ENCODE data around the gene ADM2.

ADM2 gene

GRCh38 chr22:50467773-50468440, 13.4 kb upstream of the ADM2 start:
- H3K79me2 ChIP-seq (ENCODE audit: control insufficient read depth, low read length) = peaks cover 68% of the 10 kb centered on the region
- H3K4me2 ChIP-seq (ENCODE audit: low read length) = peak overlapping the region; percentile 97
- no peak for TF ChIP-seq EZH2phosphoT487 (IDR thresholded peaks at IDR 0.05; ENCODE audit: borderline replicate concordance, low read length)
- TF ChIP-seq, protein P1, sequence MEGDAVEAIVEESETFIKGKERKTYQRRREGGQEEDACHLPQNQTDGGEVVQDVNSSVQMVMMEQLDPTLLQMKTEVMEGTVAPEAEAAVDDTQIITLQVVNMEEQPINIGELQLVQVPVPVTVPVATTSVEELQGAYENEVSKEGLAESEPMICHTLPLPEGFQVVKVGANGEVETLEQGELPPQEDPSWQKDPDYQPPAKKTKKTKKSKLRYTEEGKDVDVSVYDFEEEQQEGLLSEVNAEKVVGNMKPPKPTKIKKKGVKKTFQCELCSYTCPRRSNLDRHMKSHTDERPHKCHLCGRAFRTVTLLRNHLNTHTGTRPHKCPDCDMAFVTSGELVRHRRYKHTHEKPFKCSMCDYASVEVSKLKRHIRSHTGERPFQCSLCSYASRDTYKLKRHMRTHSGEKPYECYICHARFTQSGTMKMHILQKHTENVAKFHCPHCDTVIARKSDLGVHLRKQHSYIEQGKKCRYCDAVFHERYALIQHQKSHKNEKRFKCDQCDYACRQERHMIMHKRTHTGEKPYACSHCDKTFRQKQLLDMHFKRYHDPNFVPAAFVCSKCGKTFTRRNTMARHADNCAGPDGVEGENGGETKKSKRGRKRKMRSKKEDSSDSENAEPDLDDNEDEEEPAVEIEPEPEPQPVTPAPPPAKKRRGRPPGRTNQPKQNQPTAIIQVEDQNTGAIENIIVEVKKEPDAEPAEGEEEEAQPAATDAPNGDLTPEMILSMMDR (IDR thresholded peaks at IDR 0.05; ENCODE audit: low read depth, low read length, poor library complexity, severe bottlenecking) = no peak
- peaks cover 89% of the 10 kb centered on the region for H3K36me3 ChIP-seq (ENCODE audit: control insufficient read depth, low read length)
- no peaks in the 10 kb centered on the region for H3K9me2 ChIP-seq (replicated peaks; ENCODE audit: control insufficient read depth, low read length)
- H3K27me3 ChIP-seq (ENCODE audit: control insufficient read depth, low read length) = no peaks in the 10 kb centered on the region
- H3K27ac ChIP-seq (ENCODE audit: low read depth, low read length) = peak overlapping the region; percentile 100
- H3K4me1 ChIP-seq (ENCODE audit: control insufficient read depth, low read length) = peaks cover 52% of the 10 kb centered on the region
- H3K4me3 ChIP-seq (ENCODE audit: low read length) = peak overlapping the region; percentile 74
- no peaks in the 10 kb centered on the region for H3K9me3 ChIP-seq (ENCODE audit: control insufficient read depth, insufficient read depth, low read length)
- H4K20me1 ChIP-seq (ENCODE audit: control insufficient read depth, insufficient read depth, low read depth, low read length) = no peaks in the 10 kb centered on the region
- peaks cover 18% of the 10 kb centered on the region for H3F3A ChIP-seq (ENCODE audit: control insufficient read depth, insufficient read depth)

DNA sequence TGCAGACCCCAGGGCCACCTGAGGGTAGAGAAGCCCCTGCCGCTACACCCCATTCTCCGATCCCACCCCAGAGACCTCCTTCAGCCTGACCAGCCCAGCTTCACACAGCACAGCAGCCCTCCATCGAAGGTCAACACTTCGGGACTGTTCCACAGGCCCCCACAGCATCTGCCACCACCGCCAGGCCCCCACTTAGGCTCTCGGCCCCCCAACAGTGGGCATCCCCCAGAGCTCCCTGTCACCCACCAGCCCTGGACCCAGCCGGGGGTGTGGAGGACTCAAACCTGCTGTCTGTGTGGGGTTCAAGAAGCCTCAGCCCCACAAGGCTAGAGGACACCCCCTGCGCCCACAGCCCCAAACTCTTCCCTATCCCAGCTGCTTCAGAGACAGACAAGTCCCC, 12.7 kb upstream of the ADM2 start:
- Histone ChIP-seq H3K27ac (ENCODE audit: low read depth, low read length) (peak overlapping the region; percentile 100), H3K27me3 (ENCODE audit: control insufficient read depth, low read length) (no peaks in the 10 kb centered on the region), H3K9me2 (replicated peaks; ENCODE audit: control insufficient read depth, low read length) (no peaks in the 10 kb centered on the region), H3K36me3 (ENCODE audit: control insufficient read depth, low read length) (peaks cover 88% of the 10 kb centered on the region), H3K4me3 (ENCODE audit: low read length) (peak overlapping the region; percentile 74), H3F3A (ENCODE audit: control insufficient read depth, insufficient read depth) (peaks cover 18% of the 10 kb centered on the region), H3K9me3 (ENCODE audit: control insufficient read depth, insufficient read depth, low read length) (no peaks in the 10 kb centered on the region), H4K20me1 (ENCODE audit: control insufficient read depth, insufficient read depth, low read depth, low read length) (no peaks in the 10 kb centered on the region), H3K4me2 (ENCODE audit: low read length) (peak overlapping the region; percentile 97), H3K4me1 (ENCODE audit: control insufficient read depth, low read length) (peaks cover 59% of the 10 kb centered on the region), H3K79me2 (ENCODE audit: control insufficient read depth, low read length) (peaks cover 75% of the 10 kb centered on the region)
- TF ChIP-seq, protein P1 (IDR thresholded peaks at IDR 0.05; ENCODE audit: low read depth, low read length, poor library complexity, severe bottlenecking) = no peak
- TF ChIP-seq EZH2phosphoT487 (IDR thresholded peaks at IDR 0.05; ENCODE audit: borderline replicate concordance, low read length) = no peak

GRCh38 chr22:50469377-50470305, 11.7 kb upstream of the ADM2 start:
- H3K27ac ChIP-seq (ENCODE audit: low read depth, low read length) = peak overlapping the region; percentile 100
- peaks cover 60% of the 10 kb centered on the region for H3K4me1 ChIP-seq (ENCODE audit: control insufficient read depth, low read length)

More at GRCh38 chr22:50469377-50470305, 11.7 kb upstream of the ADM2 start:
- H3K9me3 ChIP-seq (ENCODE audit: control insufficient read depth, insufficient read depth, low read length) = no peaks in the 10 kb centered on the region
- no peaks in the 10 kb centered on the region for H4K20me1 ChIP-seq (ENCODE audit: control insufficient read depth, insufficient read depth, low read depth, low read length)
- H3K27me3 ChIP-seq (ENCODE audit: control insufficient read depth, low read length) = no peaks in the 10 kb centered on the region
- peaks cover 84% of the 10 kb centered on the region for H3K36me3 ChIP-seq (ENCODE audit: control insufficient read depth, low read length)
- TF ChIP-seq EZH2phosphoT487 (IDR thresholded peaks at IDR 0.05; ENCODE audit: borderline replicate concordance, low read length) = no peak
- TF ChIP-seq, protein P1 (IDR thresholded peaks at IDR 0.05; ENCODE audit: low read depth, low read length, poor library complexity, severe bottlenecking) = no peak
- H3K9me2 ChIP-seq (replicated peaks; ENCODE audit: control insufficient read depth, low read length) = no peaks in the 10 kb centered on the region
- peaks cover 18% of the 10 kb centered on the region for H3F3A ChIP-seq (ENCODE audit: control insufficient read depth, insufficient read depth)
- peak overlapping the region; percentile 97 for H3K4me2 ChIP-seq (ENCODE audit: low read length)
- H3K4me3 ChIP-seq (ENCODE audit: low read length) = peak overlapping the region; percentile 82
- peaks cover 81% of the 10 kb centered on the region for H3K79me2 ChIP-seq (ENCODE audit: control insufficient read depth, low read length)
